ENCODE measurements around the gene SLC6A20. TPM values are rescaled to one million over a fixed set of nuclear protein-coding genes. Genes with fewer than 3 reads are reported as not detected.

The SLC6A20 gene, protein sequence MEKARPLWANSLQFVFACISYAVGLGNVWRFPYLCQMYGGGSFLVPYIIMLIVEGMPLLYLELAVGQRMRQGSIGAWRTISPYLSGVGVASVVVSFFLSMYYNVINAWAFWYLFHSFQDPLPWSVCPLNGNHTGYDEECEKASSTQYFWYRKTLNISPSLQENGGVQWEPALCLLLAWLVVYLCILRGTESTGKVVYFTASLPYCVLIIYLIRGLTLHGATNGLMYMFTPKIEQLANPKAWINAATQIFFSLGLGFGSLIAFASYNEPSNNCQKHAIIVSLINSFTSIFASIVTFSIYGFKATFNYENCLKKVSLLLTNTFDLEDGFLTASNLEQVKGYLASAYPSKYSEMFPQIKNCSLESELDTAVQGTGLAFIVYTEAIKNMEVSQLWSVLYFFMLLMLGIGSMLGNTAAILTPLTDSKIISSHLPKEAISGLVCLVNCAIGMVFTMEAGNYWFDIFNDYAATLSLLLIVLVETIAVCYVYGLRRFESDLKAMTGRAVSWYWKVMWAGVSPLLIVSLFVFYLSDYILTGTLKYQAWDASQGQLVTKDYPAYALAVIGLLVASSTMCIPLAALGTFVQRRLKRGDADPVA
- total RNA-seq = not detected
- long read RNA-seq = 0 reads

DNA sequence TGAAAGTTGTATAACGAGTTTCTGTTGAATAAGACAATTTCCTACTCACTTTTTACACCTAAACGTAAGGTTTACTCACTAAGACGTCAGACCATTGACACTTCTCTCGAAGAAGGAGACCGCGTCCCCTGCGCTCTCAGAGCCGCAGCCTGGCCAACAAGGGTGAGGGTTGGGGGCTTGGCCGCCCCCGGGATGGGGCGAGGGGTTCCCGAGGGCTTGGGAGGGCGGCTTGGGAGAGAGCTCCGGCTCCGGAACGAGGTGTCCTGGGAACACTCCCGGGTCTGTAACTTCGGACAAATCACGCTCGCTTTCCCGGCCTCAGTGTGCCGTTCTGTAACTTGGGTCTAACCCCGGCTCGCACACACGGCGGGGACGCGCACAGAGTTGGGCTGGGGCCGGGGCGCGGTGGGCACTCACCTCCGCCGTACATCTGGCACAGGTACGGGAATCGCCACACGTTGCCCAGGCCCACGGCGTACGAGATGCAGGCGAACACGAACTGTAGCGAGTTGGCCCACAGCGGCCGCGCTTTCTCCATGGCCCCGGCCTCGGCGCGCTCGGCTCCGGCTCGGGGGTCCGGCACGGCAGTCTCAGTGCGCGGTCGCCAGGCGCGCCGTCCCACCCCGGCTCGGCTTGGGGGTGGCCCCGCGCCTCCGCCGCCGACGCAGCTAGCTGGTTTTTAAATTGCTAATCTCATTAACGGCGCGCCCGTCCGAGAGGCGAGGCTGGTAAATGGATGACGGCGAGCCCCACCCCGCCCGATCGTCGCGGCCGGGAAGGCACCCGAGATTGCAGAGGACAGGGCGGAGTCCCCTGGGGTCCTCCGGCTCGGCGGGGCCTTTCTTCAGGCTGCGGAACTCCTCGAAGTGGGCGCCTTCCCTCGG lies at the start of gene SLC6A20:
TSS of gene SLC6A20 (minus strand) at position 655 of the 884 bp plus-strand sequence. CDS start at position 538, 117 bp downstream.
- no peak for DNase-seq (ENCODE audit: missing footprints)
- no peak for ATAC-seq
- intact Hi-C loops (cut with DNase I) = no loop called here

DNA sequence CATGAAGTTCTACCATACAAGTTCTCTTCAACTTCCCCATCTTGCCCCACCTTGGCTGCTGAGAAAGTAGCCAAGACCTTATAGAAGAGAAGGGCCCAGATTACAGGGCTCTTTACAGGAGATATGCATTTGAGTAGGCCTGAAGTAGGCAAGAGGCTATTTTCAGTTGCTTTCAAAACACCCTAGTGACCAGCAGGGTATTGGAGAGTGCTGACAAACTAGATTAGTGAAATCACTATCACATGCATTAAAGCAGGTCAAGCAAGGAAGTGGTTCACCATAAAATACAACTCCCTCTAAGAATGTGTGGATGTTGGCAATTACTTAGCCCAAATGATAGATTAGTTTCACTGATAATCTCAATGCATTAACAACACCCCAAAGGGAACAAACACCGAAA lies 48.3 kb upstream of the SLC6A20 start:
- ATAC-seq (no peak), DNase-seq (ENCODE audit: missing footprints) (no peak)
- intact Hi-C loops (cut with DNase I) = no loop called here

DNA sequence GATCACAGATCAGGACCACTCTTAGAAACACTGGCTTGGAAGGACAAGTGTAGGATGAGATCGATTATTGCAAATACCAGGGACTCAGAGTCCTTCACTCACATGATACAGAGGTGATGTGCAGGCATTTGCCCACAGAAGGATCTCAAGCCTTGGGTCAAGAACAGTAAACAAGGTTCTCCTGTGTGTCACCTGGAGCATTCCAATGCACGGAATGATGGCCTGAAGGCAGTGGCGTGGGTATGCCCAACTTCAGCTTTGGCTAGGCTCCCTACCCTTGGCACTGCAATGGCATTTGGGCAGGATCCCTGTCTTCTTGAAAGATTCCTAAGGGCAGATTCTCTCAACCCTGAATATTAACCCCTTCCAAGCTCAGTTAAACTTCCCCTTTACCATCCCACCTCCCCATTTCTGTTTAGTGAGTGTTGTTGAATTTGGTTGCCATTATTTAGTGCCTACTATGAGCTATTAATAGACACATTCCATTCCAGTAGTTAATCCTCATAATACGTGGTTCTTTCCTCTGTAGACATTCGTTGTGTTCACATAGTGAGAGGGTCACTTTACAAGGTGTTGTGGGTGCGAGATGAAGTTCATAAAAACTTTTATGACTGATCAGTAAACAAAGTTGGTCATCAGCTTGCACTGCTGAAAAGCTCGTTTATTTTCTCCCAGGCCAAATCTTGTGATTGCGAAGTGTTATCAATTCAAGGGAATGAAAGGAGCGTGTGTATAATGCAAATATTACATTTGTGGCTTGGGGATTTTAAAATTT lies 46.7 kb upstream of the SLC6A20 start:
- intact Hi-C loops (cut with DNase I) = loop anchor here (2.0 kb wide), 1 partner anchor 236 kb away; no protein-coding TSS in a partner anchor
- no peak for DNase-seq (ENCODE audit: missing footprints)

DNA sequence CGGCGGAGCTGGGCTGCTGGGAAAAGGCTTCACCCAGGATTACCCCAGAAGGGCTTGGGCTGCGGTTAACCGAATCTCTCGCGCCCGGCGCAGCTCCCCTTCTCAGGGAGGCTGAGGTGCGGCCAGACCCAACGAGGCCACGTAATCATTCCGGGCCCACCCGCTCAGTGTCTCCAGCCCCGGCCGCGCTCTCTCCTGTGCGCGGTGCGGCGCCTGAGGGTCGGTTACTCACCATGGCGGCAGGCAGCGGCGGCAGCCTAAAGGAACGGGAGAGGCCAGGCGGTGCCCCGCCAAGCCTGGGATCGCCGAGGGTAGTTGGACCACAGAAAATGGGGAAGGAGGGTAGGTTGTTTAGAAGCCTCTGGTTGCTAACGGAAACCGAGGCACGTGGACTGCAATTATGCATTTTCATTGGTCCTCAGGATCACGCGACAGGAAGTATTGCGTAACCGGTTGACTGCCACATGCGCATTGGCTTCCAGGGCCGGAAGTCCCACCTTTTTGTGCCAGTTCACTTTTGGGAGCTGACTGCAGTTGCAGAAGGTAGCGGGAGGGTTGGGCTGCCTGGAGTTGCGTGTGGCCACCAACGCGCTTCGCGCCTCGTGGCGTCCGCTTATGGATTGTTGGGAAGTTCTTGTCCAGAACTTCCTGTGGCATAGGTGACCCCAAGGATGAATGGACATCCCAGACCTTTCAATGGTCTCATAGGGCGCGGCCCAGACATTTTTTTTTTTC lies 45.6 kb upstream of the SLC6A20 start, which contains the start of gene LZTFL1:
TSS of gene LZTFL1 (minus strand) at position 363 of the 735 bp plus-strand sequence. CDS start at position 235, 128 bp downstream.
- ATAC-seq (peak; percentile 95), DNase-seq (ENCODE audit: missing footprints) (peak; percentile 91)
- intact Hi-C loops (cut with DNase I) = loop anchor here (2.0 kb wide), 1 partner anchor 237 kb away; no protein-coding TSS in a partner anchor

More for the DNA sequence above, 46.7 kb upstream of the SLC6A20 start:
- no peak for ATAC-seq

DNA sequence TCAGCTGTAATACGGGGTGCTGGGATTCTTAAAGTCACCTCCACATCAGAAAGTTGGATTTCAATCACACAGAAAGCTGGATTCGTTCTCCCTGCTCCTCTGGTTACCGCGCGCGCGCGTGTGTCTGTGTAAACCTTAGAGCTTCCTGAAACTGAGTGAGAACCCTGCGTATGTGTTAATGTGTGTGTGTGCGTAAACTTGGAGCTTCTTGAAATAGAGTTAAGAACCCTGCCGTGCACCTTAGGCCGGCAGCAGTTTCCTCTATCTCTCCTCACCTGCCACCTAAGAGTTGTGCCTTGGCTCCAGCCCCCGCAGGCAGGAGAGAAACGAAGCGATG lies 45.1 kb upstream of the SLC6A20 start:
- ATAC-seq (peak; percentile 16), DNase-seq (ENCODE audit: missing footprints) (peak; percentile 68)
- intact Hi-C loops (cut with DNase I) = no loop called here

DNA sequence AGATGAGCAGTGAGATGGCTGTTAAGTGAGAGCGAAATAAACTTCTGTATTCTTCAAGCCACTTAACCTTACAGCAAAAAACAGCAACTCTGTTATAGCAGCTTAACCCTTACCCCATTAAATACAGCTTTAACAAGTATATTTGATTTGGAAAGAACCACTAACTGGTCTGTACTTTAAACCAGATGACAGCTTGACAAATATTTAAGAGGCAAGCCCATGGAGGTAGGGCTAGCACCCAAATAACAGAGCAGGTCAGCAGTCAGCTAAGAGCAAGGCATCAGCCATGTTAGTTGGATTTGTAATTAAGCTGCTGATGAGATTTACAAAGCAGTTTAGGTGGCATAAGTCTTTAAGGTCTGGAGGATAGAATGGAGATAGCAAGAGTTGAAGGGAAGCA lies 42.1 kb upstream of the SLC6A20 start:
- DNase-seq (ENCODE audit: missing footprints) = no peak
- ATAC-seq = no peak
- intact Hi-C loops (cut with DNase I) = no loop called here

DNA sequence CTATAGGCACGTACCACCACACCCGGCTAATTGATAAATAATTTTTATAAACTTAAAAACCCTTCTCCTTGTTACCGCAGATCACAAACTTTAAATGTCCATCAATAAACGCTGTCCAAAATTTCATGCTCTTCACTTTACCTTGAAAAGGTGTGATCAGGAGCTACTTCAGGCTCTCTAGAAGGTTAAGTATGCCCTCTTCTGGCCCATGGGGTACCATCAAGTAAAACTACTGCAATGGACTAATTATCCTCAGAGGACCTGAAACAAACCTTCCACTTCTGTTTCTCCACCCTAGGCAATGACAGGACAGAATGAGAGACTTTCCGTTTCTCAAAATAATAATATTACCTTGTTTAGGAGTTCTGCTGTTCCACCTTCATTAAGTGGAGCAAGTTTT lies 36.4 kb upstream of the SLC6A20 start:
- ATAC-seq (no peak), DNase-seq (ENCODE audit: missing footprints) (no peak)
- intact Hi-C loops (cut with DNase I) = loop anchor here (1.0 kb wide), 1 partner anchor 71 kb away; no protein-coding TSS in a partner anchor

DNA sequence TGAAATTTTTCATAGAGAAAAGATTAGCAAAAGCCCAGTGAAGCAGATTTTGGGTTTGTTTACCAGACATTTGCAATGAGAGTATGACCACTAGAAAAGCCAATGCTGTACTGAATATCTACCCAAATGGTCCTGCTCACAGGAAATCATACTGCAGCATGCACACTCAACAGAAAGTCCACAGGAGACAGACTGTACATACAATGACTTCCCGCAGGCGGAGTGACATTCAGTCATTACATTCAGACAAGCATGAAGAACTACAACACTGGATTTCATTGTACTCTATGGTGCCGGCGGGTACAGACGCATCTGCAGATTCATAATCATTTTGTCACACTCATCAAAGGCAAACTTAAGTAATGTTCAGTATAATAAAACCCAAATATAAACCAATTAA lies 33.8 kb upstream of the SLC6A20 start:
- intact Hi-C loops (cut with DNase I) = no loop called here
- ATAC-seq = no peak
- DNase-seq (ENCODE audit: missing footprints) = no peak

DNA sequence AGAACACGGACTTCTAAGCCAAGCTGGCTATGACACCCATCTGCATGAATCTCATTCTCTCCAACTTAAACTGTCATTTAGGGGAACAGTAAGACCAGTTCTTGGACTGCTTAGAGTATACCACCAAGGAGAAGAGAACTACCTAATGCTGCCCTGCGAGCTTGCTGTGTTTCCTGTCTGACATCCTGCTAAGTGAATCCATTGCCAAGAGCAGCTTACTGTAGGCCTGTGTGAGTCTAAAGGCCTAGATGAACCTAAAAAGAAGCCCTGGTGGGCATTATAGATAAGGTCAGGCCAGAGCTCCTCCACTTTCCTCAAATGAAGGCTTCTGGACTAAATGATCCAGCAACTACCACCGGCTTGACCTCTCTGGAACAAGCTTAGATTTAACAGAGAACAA lies 30.6 kb upstream of the SLC6A20 start:
- ATAC-seq = no peak
- no peak for DNase-seq (ENCODE audit: missing footprints)
- intact Hi-C loops (cut with DNase I) = no loop called here

DNA sequence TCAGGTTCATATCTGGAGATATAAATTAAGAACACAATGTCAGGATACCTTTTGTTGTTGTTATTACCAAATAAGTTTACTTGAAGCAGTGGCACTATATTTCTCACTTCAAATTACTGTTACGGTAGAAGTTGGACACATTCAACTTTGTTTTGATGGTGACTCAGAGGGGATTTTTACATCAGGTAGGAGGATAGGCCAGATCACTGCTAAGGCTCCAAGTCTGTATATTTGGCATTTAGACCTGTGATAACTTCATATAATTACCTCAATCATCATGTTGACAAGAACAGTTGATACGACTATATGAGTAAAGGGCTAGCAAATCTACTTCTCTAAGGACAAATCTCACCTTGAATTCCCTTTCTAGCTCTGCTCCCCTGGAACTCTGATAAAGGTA lies 30.0 kb upstream of the SLC6A20 start:
- DNase-seq (ENCODE audit: missing footprints) (no peak), ATAC-seq (no peak)
- intact Hi-C loops (cut with DNase I) = no loop called here

DNA sequence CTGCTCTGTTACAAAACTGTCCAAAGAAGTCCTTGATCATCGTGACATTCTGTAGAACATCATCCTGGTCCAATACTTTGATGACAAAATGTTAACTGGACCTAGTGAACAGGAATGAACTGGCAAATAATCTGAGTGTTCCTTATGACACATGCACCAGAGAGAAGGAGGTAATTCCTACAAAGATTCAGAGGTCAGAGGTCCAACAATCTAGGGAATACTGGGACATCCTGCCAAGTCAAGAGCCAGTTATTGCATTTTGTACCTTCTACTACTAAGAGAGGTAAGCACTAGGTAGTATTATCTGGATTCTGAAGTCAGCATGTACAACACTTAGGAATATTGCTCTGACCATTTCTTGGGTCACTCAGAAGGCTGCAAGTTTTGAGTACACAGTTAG lies 24.8 kb upstream of the SLC6A20 start:
- DNase-seq (ENCODE audit: missing footprints) (no peak), ATAC-seq (no peak)
- intact Hi-C loops (cut with DNase I) = no loop called here

DNA sequence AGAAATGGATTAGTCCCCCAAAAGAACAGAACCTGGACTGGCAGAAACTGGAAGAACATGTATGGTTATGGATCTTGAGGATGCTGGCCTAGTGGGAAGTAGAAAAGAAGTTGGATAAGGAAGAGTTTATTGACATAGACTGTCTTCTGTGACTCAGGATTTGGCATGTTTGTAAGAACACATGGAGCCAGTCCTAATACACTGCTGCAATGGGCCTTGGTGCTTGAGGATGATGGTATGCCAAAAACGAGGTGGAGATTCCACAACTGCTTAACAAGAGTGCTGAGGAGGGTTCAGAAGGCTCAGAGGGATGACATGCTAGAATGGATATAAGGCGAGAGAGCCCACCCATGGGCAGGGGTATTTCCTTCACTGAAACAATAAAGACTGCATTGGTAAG lies 23.2 kb upstream of the SLC6A20 start:
- DNase-seq (ENCODE audit: missing footprints) (no peak), ATAC-seq (no peak)
- intact Hi-C loops (cut with DNase I) = no loop called here

DNA sequence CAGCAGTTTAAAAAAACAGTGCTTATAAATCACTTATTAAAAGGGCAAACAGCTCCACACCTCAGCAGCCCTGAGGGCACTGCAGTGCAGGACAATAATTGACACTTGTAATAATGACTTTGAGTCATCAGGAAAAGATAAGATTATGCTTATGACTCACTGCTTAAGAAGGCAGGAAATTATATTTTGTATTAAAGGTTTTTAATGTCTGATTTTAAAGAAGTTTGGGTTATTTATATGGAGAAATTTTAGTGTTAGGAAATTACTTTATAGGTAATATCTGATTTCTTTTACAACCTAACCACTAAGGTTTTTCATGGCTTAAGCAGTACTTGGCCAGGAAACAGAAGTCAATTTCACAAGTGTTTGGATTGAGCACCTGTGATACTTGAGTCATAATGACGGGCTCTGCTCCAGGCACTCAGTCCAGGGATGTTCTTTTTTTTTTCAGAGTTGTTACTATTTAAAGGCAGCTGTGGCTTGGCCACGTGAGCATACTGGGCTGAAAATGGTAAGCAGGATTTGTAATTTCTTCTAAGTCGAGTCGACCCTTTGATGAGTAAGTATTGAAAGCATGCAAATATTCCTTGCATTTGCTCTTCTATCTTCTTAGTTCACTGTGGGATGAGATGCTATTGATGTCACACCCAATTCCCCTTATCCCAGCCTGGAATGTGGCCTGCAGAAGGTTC lies 21.6 kb upstream of the SLC6A20 start:
- peak; percentile 67 for ATAC-seq
- intact Hi-C loops (cut with DNase I) = no loop called here
- no peak for DNase-seq (ENCODE audit: missing footprints)

DNA sequence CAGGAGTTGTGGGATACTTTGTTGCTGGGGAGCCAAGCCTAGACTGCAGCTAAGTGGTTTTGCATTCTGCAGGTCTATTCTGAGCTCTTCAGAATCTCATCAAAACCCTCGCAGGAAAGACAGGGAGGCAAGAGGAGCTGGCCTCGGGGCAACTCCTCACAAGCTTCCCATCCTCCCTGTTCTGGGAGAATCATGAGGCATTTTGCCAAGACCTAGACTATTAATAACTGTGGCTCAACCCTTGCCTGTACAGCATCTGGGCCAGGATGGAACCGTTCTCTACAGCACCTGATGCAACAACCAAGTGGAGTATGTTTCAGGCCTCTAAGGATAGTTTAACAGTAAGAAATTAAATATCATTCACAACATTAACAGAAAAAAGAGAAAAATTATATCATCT lies 20.2 kb upstream of the SLC6A20 start:
- ATAC-seq (peak; percentile 84), DNase-seq (ENCODE audit: missing footprints) (no peak)
- intact Hi-C loops (cut with DNase I) = no loop called here

DNA sequence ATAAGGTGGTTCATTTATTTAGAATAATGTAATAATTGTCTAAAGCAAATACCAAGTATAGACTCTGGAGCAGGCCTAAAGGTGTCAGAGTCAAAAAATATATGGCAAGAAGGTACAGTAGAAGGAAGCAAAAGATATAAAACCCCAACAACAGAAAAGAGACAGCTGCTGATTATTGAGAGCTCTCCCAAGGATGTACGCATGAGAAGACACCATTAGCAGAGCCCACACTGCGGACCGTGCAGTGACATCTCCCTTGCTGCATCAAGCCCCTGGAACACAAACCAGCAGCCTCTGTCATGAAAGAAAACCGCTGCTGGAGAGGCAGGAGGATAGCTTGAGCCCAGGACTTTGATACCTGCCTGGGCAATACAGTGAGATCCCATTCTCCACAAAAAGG lies 18.0 kb upstream of the SLC6A20 start:
- ATAC-seq = no peak
- no peak for DNase-seq (ENCODE audit: missing footprints)
- intact Hi-C loops (cut with DNase I) = no loop called here

DNA sequence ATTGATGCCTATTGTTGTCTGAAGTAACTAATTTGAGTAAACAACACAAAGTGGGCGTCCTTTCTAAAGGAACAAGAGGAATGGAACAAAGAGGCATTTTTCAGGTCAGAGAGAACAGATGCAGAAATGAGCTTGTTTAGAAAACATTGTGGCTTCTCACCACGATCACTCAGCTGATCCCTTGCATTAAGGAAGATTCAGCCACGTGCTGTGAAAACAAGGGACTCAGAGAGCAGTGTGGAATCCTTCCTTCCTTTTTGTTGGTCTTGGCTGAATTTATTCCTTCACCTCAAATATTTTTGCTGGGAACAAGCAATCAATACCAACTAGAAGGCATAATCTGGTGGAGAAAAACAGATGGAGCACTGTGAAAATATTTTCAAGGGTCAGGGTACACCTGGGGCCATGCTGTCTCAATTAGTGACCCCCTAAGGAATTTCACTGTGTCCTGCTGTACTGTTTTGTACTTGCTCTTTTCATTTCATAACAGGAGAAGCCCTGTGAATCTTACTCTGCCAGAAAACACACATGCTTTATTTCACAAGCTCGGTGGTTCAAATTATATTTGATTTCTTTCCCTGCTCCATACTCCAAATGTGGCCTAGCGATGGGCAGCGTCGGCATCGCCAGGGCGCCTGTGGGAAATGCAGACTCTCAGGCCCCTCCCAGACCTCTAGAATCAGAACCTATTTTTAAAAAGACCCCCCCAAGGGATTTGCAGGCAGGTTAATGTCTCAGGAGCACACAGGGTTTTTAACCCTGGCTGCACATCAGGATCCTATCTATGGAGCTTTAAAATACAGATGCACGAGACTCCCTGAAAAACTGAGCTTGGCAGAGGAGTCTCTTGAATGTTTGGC lies 11.6 kb upstream of the SLC6A20 start:
- intact Hi-C loops (cut with DNase I) = no loop called here
- peak; percentile 5 for ATAC-seq
- no peak for DNase-seq (ENCODE audit: missing footprints)

DNA sequence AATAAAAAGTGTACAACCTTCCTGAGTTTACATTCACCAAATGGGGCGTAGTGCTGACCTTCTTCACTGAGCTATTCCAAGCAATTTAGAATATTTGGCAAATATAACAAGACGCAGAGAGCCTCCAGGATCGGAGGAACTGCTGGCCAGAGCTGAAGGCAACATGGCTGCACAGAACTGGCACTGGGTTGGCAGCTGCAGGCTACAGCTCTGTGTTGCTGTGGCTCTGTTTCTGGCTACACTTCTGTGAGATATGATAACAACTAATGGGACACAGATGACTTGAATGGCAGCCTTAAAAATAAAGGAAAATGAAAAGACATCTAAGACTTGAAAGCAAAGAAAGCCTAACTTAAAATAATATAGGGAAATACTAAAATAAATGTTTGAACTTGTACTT lies 10.8 kb upstream of the SLC6A20 start:
- ATAC-seq (peak; percentile 72), DNase-seq (ENCODE audit: missing footprints) (no peak)
- intact Hi-C loops (cut with DNase I) = no loop called here
